ENCODE data around the gene TRIP10. TPM values are rescaled to one million over a fixed set of nuclear protein-coding genes. Genes with fewer than 3 reads are reported as not detected.

Gene TRIP10
- total and polyA plus RNA-seq, 2 of the 13 experiments (the other 11 are each of a cell fraction or from before 2014, with no cell fraction given), result 32.5 to 33.2 TPM

DNA sequence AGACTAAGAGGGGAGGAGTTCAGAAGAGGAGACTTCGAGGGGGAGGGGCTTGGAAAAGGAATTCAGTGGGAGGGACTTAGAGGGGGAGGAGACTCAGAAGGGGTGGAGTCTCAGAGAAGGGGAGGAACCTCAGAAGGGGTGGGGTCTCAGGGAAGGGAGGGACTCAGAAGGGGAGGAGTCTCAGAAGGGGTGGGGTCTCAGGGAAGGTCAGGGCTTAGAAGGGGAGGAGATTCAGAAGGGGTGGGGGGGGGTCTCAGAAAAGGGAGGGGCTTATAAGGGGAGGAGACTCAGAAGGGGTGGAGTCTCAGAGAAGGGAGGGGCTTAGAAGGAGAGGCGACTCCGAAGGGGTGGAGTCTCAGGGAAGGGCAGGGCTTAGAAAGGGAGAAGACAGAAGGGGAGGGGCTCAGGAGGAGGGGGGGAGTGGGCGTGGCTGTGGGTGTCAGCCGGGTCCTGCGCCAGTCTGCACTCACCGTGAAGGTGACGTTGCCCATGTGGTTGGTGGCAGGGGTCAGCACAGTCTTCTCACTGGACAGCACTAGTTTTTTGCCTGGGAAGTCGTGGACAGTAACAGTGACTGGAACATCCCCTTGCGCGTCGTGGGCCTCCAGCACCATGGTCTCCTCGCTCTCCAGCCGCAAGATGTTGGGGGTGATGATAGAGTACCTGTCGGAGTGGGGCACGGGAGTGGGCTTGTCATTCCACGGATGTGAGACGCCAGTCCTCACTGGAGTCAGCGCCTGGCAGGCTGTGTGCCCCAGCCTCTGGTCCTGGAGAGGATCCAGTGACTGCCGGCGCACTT is 20.5 kb upstream of the TRIP10 start (continued):
- TF ChIP-seq MTERF4 (CRISPR knock-in tag; IDR thresholded peaks at IDR 0.05) (no peak; the same call in 1 of the 2 replicates), SALL2 (CRISPR knock-in tag; IDR thresholded peaks at IDR 0.05) (no peak), HNF4G (IDR thresholded peaks at IDR 0.05; ENCODE audit: borderline replicate concordance, low read depth, low read length) (no peak), HNF4G (CRISPR knock-in tag; IDR thresholded peaks at IDR 0.05; ENCODE audit: borderline replicate concordance, low read depth) (no peak), ATF7 (IDR thresholded peaks at IDR 0.05) (no peak), ATF7 (CRISPR knock-in tag; IDR thresholded peaks at IDR 0.05) (no peak), ZBTB8A (CRISPR knock-in tag; IDR thresholded peaks at IDR 0.05; ENCODE audit: borderline replicate concordance, low read depth) (no peak), ZNF883 (CRISPR knock-in tag; IDR thresholded peaks at IDR 0.05; ENCODE audit: not compliant biosample characterization) (peak; percentile 28), IKZF5 (CRISPR knock-in tag; IDR thresholded peaks at IDR 0.05) (no peak), ZNF564 (CRISPR knock-in tag; IDR thresholded peaks at IDR 0.05) (no peak), SOX5 (CRISPR knock-in tag; IDR thresholded peaks at IDR 0.05; ENCODE audit: borderline replicate concordance) (0 out of 2 replicates have a peak, but pooled peaks have one; percentile 28), RARA (CRISPR knock-in tag; IDR thresholded peaks at IDR 0.05) (peak; percentile 45), ZNF263 (CRISPR knock-in tag; IDR thresholded peaks at IDR 0.05) (no peak; the same call in 1 of the 2 replicates), ZFY (CRISPR knock-in tag; IDR thresholded peaks at IDR 0.05) (no peak; the same call in 1 of the 2 replicates), ZNF7 (CRISPR knock-in tag; IDR thresholded peaks at IDR 0.05) (no peak), SNRNP70 (IDR thresholded peaks at IDR 0.05; ENCODE audit: low read depth, low read length) (no peak), IRF1 (CRISPR knock-in tag; IDR thresholded peaks at IDR 0.05; ENCODE audit: low read depth) (no peak), ZNF546 (CRISPR knock-in tag; conservative IDR thresholded peaks at IDR 0.05) (no peak), GATAD2A (CRISPR knock-in tag; IDR thresholded peaks at IDR 0.05) (0 out of 2 replicates have a peak, but pooled peaks have one; percentile 30), ERF (CRISPR knock-in tag; IDR thresholded peaks at IDR 0.05) (peak; percentile 63; the same call in 1 of the 2 replicates), TRIM24 (CRISPR knock-in tag; IDR thresholded peaks at IDR 0.05) (0 out of 2 replicates have a peak, but pooled peaks have one; percentile 11), GATAD1 (CRISPR knock-in tag; IDR thresholded peaks at IDR 0.05) (peak; percentile 49; the same call in 1 of the 2 replicates), ZNF354B (CRISPR knock-in tag; IDR thresholded peaks at IDR 0.05) (no peak; the same call in 1 of the 2 replicates), DMAP1 (CRISPR knock-in tag; IDR thresholded peaks at IDR 0.05) (0 out of 2 replicates have a peak, but pooled peaks have one; percentile 28)
- TF ChIP-seq, protein P1, sequence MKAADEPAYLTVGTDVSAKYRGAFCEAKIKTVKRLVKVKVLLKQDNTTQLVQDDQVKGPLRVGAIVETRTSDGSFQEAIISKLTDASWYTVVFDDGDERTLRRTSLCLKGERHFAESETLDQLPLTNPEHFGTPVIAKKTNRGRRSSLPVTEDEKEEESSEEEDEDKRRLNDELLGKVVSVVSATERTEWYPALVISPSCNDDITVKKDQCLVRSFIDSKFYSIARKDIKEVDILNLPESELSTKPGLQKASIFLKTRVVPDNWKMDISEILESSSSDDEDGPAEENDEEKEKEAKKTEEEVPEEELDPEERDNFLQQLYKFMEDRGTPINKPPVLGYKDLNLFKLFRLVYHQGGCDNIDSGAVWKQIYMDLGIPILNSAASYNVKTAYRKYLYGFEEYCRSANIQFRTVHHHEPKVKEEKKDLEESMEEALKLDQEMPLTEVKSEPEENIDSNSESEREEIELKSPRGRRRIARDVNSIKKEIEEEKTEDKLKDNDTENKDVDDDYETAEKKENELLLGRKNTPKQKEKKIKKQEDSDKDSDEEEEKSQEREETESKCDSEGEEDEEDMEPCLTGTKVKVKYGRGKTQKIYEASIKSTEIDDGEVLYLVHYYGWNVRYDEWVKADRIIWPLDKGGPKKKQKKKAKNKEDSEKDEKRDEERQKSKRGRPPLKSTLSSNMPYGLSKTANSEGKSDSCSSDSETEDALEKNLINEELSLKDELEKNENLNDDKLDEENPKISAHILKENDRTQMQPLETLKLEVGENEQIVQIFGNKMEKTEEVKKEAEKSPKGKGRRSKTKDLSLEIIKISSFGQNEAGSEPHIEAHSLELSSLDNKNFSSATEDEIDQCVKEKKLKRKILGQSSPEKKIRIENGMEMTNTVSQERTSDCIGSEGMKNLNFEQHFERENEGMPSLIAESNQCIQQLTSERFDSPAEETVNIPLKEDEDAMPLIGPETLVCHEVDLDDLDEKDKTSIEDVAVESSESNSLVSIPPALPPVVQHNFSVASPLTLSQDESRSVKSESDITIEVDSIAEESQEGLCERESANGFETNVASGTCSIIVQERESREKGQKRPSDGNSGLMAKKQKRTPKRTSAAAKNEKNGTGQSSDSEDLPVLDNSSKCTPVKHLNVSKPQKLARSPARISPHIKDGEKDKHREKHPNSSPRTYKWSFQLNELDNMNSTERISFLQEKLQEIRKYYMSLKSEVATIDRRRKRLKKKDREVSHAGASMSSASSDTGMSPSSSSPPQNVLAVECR (CRISPR knock-in tag; IDR thresholded peaks at IDR 0.05; ENCODE audit: borderline replicate concordance), result peak; percentile 83; the same call in 1 of the 2 replicates

Data from HepG2 (cell line).